Gastrocnemius medialis (tissue), 4 donors: ENCODE measurements around the gene GPR161.

Experiments
- CTCF ChIP-seq, 5 experiments: fragments of 450-650 bp in 3 of 5; fragments of 200-600 bp in 2 of 5; sonication (generic) in 2 of 5; IDR thresholded peaks in 4 of 5; conservative IDR thresholded peaks in 1 of 5; 1 replicate in 4 of 5; 2 replicates in 1 of 5; pipeline ENCODE4 v1.5.1; 2016 to 2019; ENCODE audit warnings: antibody characterized with exemption in 5 of 5, mild to moderate bottlenecking in 3 of 5, moderate library complexity in 3 of 5
- POLR2A ChIP-seq, 2 donors: fragments of 450-650 bp; IDR thresholded peaks; one replicate each; pipeline ENCODE4 v1.6.1; 2017; ENCODE audit warnings: antibody characterized with exemption in 2 of 2, mild to moderate bottlenecking in 2 of 2, moderate library complexity in 2 of 2

- TF ChIP-seq CTCF (IDR thresholded peaks at IDR 0.05 in 4 of 5, conservative IDR thresholded peaks at IDR 0.05 in 1 of 5), result no peak
- no peak for TF ChIP-seq POLR2A (IDR thresholded peaks at IDR 0.05)
These were observed 82.6 kb downstream of the GPR161 start for GRCh38 chr1:168054117-168054516.
